ENCODE measurements around the gene PRDM11. TPM values are rescaled to one million over a fixed set of nuclear protein-coding genes. Genes with fewer than 3 reads are reported as not detected.

The PRDM11 gene
- total RNA-seq, 2 experiments from 2014 or later = 4.5 to 8.4 TPM

DNA sequence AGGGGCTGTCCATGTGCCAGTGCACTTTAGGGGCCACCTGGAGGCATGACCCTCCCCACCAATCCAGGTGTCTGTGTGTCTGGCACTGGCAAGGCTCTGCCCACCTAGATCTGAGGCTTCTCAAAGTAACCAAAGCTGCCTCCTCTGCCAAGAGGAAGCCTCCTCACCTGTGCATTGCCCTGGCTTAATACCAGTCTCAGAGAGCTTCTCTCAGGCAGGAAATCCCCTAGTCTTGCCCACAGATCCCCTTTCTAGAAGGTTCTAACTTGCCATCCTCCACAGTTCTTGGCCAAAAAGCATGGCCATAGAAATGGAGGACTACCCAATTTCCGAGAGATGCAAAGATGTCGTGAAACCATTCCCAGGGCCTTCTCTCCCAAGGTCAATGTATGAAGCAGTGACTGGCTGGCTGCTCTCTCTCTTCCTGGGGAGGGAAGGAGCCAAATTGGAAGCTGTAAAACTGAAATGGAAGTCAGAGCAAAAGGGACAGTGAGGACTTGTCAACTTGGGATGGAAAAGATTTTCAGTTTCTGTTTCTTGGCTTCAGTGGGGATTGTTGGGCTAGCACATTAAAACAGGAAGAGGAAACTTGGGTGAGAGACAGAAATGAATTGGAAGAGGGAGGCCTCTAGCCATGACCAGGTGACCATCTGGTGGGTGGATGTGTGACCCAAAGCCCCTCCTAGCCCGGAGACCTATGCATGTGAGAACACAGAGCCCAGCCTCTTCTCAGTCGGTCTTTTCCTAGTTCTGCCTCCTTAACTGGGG is 68.8 kb downstream of the PRDM11 start:
- Histone ChIP-seq H3K36me3 (ENCODE audit: insufficient read depth, low read length) (no peaks in the 10 kb centered on the region), H2AFZ (ENCODE audit: low read length) (no peak overlapping the region), H3K4me1 (ENCODE audit: insufficient read depth, low read length, poor library complexity, severe bottlenecking) (no peaks in the 10 kb centered on the region), H3K4me2 (ENCODE audit: low read length) (no peak overlapping the region), H4K20me1 (ENCODE audit: insufficient read depth, low read length) (no peaks in the 10 kb centered on the region), H3K27ac (ENCODE audit: low read depth, low read length, poor library complexity, severe bottlenecking) (no peak overlapping the region), H3K79me2 (ENCODE audit: insufficient read depth, low read depth, low read length) (no peaks in the 10 kb centered on the region), H3K9me2 (ENCODE audit: insufficient read depth, low read length) (no peaks in the 10 kb centered on the region), H3K4me3 (ENCODE audit: low read depth, low read length, poor library complexity, severe bottlenecking) (no peak overlapping the region), H3K9me3 (ENCODE audit: low read length) (no peaks in the 10 kb centered on the region)
- CTCF ChIA-PET (ENCODE audit: unreplicated experiment) = interaction anchor here (0.8 kb wide), 1 partner anchor 9 kb away, joined by 3 read pairs; no protein-coding TSS in a partner anchor
- BruUV-seq (replicated peaks) = no TSS peak
- POLR2A ChIA-PET = no interaction called here
- TF ChIP-seq EZH2phosphoT487 (IDR thresholded peaks at IDR 0.05; ENCODE audit: borderline replicate concordance, low read depth, low read length) = no peak
- TF ChIP-seq, protein P1, sequence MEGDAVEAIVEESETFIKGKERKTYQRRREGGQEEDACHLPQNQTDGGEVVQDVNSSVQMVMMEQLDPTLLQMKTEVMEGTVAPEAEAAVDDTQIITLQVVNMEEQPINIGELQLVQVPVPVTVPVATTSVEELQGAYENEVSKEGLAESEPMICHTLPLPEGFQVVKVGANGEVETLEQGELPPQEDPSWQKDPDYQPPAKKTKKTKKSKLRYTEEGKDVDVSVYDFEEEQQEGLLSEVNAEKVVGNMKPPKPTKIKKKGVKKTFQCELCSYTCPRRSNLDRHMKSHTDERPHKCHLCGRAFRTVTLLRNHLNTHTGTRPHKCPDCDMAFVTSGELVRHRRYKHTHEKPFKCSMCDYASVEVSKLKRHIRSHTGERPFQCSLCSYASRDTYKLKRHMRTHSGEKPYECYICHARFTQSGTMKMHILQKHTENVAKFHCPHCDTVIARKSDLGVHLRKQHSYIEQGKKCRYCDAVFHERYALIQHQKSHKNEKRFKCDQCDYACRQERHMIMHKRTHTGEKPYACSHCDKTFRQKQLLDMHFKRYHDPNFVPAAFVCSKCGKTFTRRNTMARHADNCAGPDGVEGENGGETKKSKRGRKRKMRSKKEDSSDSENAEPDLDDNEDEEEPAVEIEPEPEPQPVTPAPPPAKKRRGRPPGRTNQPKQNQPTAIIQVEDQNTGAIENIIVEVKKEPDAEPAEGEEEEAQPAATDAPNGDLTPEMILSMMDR (conservative IDR thresholded peaks at IDR 0.05; ENCODE audit: low read length) = no peak
- intact Hi-C loops (cut with micrococcal nuclease; ENCODE audit: unreplicated experiment) = no loop called here
- no peak for DNase-seq (ENCODE audit: low spot score)

DNA sequence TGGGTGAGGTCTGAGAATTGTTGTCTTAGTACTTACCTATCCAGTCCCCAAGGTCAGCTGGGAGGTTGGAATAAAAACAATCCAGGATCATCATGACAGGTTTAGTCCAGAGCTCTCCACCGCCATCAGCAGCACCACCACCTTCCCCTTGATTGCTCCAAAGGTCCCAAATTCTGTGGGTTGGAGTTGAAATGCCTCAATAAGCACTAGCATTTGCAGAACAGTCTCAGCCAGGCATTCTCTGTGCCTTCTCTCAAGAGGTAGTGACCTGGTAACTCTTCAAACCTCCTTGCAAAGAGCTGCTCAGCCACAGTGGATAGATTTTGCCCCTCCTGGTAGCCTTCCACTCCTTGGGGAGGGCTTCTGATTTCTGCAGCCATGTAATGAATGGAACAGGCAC is 69.6 kb downstream of the PRDM11 start:
- intact Hi-C loops (cut with micrococcal nuclease; ENCODE audit: unreplicated experiment) = no loop called here
- Histone ChIP-seq H3K4me1 (ENCODE audit: insufficient read depth, low read length, poor library complexity, severe bottlenecking) (no peaks in the 10 kb centered on the region), H3K4me3 (ENCODE audit: low read depth, low read length, poor library complexity, severe bottlenecking) (no peak overlapping the region), H3K9me2 (ENCODE audit: insufficient read depth, low read length) (no peaks in the 10 kb centered on the region), H3K36me3 (ENCODE audit: insufficient read depth, low read length) (no peaks in the 10 kb centered on the region), H3K79me2 (ENCODE audit: insufficient read depth, low read depth, low read length) (no peaks in the 10 kb centered on the region), H3K4me2 (ENCODE audit: low read length) (no peak overlapping the region), H4K20me1 (ENCODE audit: insufficient read depth, low read length) (no peaks in the 10 kb centered on the region), H3K9me3 (ENCODE audit: low read length) (no peaks in the 10 kb centered on the region), H3K27ac (ENCODE audit: low read depth, low read length, poor library complexity, severe bottlenecking) (no peak overlapping the region), H2AFZ (ENCODE audit: low read length) (no peak overlapping the region)
- ChIA-PET POLR2A (no interaction called here), CTCF (ENCODE audit: unreplicated experiment) (interaction anchor here (0.8 kb wide), 1 partner anchor 9 kb away, joined by 3 read pairs; no protein-coding TSS in a partner anchor)
- no peak for DNase-seq (ENCODE audit: low spot score)
- BruUV-seq (replicated peaks) = no TSS peak
- TF ChIP-seq, protein P1 (conservative IDR thresholded peaks at IDR 0.05; ENCODE audit: low read length) = no peak
- TF ChIP-seq EZH2phosphoT487 (IDR thresholded peaks at IDR 0.05; ENCODE audit: borderline replicate concordance, low read depth, low read length) = no peak

DNA sequence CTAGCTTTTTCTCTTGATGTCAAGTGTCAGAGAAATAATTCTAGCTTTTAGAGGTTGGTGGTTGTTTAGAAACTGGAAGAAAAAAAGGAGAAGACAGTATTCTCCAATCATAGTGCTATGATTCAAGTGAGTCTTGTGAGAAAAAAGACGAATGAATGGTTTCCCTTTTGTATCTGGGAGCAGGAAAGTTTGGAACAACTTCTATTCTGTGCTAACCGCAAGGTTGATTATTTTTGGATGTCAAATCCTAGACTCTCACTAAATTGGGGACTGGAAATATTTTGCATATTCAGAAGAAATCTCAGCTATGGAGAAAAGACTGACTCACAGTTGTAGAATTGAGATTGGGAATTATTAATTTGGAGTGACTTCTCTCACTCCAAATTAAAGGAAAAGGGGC is 70.5 kb downstream of the PRDM11 start:
- no peaks in the 10 kb centered on the region for H3K9me2 ChIP-seq (ENCODE audit: insufficient read depth, low read length)
- ChIA-PET CTCF (ENCODE audit: unreplicated experiment) (no interaction called here), POLR2A (no interaction called here)
- no peaks in the 10 kb centered on the region for H3K4me1 ChIP-seq (ENCODE audit: insufficient read depth, low read length, poor library complexity, severe bottlenecking)
- H3K4me3 ChIP-seq (ENCODE audit: low read depth, low read length, poor library complexity, severe bottlenecking) = no peak overlapping the region
- no peaks in the 10 kb centered on the region for H3K79me2 ChIP-seq (ENCODE audit: insufficient read depth, low read depth, low read length)
- H4K20me1 ChIP-seq (ENCODE audit: insufficient read depth, low read length) = no peaks in the 10 kb centered on the region
- no peak for TF ChIP-seq EZH2phosphoT487 (IDR thresholded peaks at IDR 0.05; ENCODE audit: borderline replicate concordance, low read depth, low read length)
- TF ChIP-seq, protein P1 (conservative IDR thresholded peaks at IDR 0.05; ENCODE audit: low read length) = no peak
- H3K27ac ChIP-seq (ENCODE audit: low read depth, low read length, poor library complexity, severe bottlenecking) = no peak overlapping the region
- intact Hi-C loops (cut with micrococcal nuclease; ENCODE audit: unreplicated experiment) = no loop called here
- no peak overlapping the region for H2AFZ ChIP-seq (ENCODE audit: low read length)
- no peaks in the 10 kb centered on the region for H3K9me3 ChIP-seq (ENCODE audit: low read length)
- H3K36me3 ChIP-seq (ENCODE audit: insufficient read depth, low read length) = no peaks in the 10 kb centered on the region
- H3K4me2 ChIP-seq (ENCODE audit: low read length) = no peak overlapping the region
- BruUV-seq (replicated peaks) = no TSS peak
- DNase-seq (ENCODE audit: low spot score) = no peak

Measured in OCI-LY7 (cell line).